CD14-positive monocyte (primary cell): ENCODE data around the gene ZNF611. TPM values are rescaled to one million over a fixed set of nuclear protein-coding genes. Genes with fewer than 3 reads are reported as not detected.
A peak's percentile ranks its signal among the peaks of the same experiment; 100 is the strongest.
"Not testable (repeated sequence)": the region's sequence is repeated elsewhere in the genome, so short reads cannot be mapped to it uniquely, and the experiment has no call there.

Experiments
- DNase-seq, 3 donors: peaks; one replicate each; pipeline ENCODE4 v3.0.0-alpha.2; 2011 to 2022
- H2AFZ ChIP-seq: 2 replicates; pipeline ENCODE4 v1.6.0; 2012; ENCODE audit warnings: mild to moderate bottlenecking, low read depth, low read length, inconsistent platforms; ENCODE audit not compliant: insufficient read depth, poor library complexity, severe bottlenecking
- H3K27ac ChIP-seq, 2 donors: 1 replicate in 1 of 2; 2 replicates in 1 of 2; pipeline ENCODE4 v1.5.1; 2012 to 2013; ENCODE audit warnings: low read length in 2 of 2, control low read depth in 1 of 2, inconsistent platforms in 1 of 2, low read depth in 1 of 2, mild to moderate bottlenecking in 1 of 2
- H3K27me3 ChIP-seq, 2 donors: one replicate each; pipeline versions ENCODE4 v1.6.0 to v1.6.1; 2011 to 2013; ENCODE audit warnings: low read length in 2 of 2; ENCODE audit not compliant: control insufficient read depth in 2 of 2, insufficient read depth in 2 of 2
- H3K36me3 ChIP-seq, 2 donors: replicated peaks in 1 of 2; 1 replicate in 1 of 2; 2 replicates in 1 of 2; pipeline versions ENCODE4 v1.5.1 to v1.6.1; 2012 to 2013; ENCODE audit warnings: low read length in 2 of 2, control low read depth in 1 of 2, inconsistent platforms in 1 of 2, mild to moderate bottlenecking in 1 of 2; ENCODE audit not compliant: insufficient read depth in 2 of 2, control insufficient read depth in 1 of 2
- H3K4me1 ChIP-seq, 2 donors: 1 replicate in 1 of 2; 2 replicates in 1 of 2; pipeline versions ENCODE4 v1.5.1 to v1.6.1; 2012 to 2013; ENCODE audit warnings: low read length in 2 of 2, control low read depth in 1 of 2, inconsistent platforms in 1 of 2, mild to moderate bottlenecking in 1 of 2, moderate library complexity in 1 of 2; ENCODE audit not compliant: insufficient read depth in 2 of 2, control insufficient read depth in 1 of 2
- H3K4me2 ChIP-seq: replicated peaks from 2 replicates; pipeline ENCODE3; 2012; ENCODE audit warnings: low read length, moderate library complexity, mild to moderate bottlenecking; ENCODE audit not compliant: poor library complexity, severe bottlenecking; ENCODE audit errors: extremely low read depth
- H3K4me3 ChIP-seq, 3 experiments: fragments of 200-600 bp in 1 of 3; sonication (generic) in 1 of 3; replicated peaks in 1 of 3; 1 replicate in 2 of 3; 2 replicates in 1 of 3; pipeline ENCODE4 v1.5.1; 2011 to 2013; ENCODE audit warnings: low read length in 3 of 3, mild to moderate bottlenecking in 3 of 3, control low read depth in 2 of 3, low read depth in 2 of 3, inconsistent platforms in 1 of 3, moderate library complexity in 1 of 3
- H3K79me2 ChIP-seq: 2 replicates; pipeline ENCODE4 v1.6.0; 2012; ENCODE audit warnings: mild to moderate bottlenecking, control low read depth, inconsistent platforms, low read length, moderate library complexity; ENCODE audit not compliant: insufficient read depth
- H3K9ac ChIP-seq: 2 replicates; pipeline ENCODE4 v1.6.0; 2017; ENCODE audit warnings: low read length, mild to moderate bottlenecking; ENCODE audit not compliant: insufficient read depth, poor library complexity, severe bottlenecking
- H3K9me3 ChIP-seq, 2 donors: replicated peaks in 1 of 2; 1 replicate in 1 of 2; 2 replicates in 1 of 2; pipeline versions ENCODE4 v1.5.1 to v1.6.1; 2012 to 2013; ENCODE audit warnings: low read length in 2 of 2, control low read depth in 1 of 2; ENCODE audit not compliant: control insufficient read depth in 1 of 2, insufficient read depth in 1 of 2
- H4K20me1 ChIP-seq: 2 replicates; pipeline ENCODE4 v1.6.0; 2012; ENCODE audit warnings: mild to moderate bottlenecking, low read length, control low read depth, moderate library complexity; ENCODE audit not compliant: insufficient read depth
- H3K27ac Mint-ChIP-seq, 7 donors: one replicate each; pipeline ENCODE4 v1.8.0; 2020; ENCODE audit warnings: mild to moderate bottlenecking in 7 of 7, mixed read lengths in 7 of 7, moderate library complexity in 6 of 7, inconsistent platforms in 2 of 7
- H3K27me3 Mint-ChIP-seq, 3 donors: one replicate each; pipeline ENCODE4 v1.8.0; 2021 to 2022; ENCODE audit warnings: low read depth in 3 of 3, mild to moderate bottlenecking in 3 of 3, mixed read lengths in 3 of 3, moderate library complexity in 3 of 3, inconsistent platforms in 1 of 3
- H3K36me3 Mint-ChIP-seq, 2 donors: one replicate each; pipeline ENCODE4 v1.8.0; 2020; ENCODE audit warnings: mixed read lengths in 2 of 2, inconsistent platforms in 1 of 2, mild to moderate bottlenecking in 1 of 2
- H3K4me1 Mint-ChIP-seq: one replicate; pipeline ENCODE4 v1.8.0; 2020; ENCODE audit warnings: mild to moderate bottlenecking, mixed read lengths
- H3K4me3 Mint-ChIP-seq, 2 donors: one replicate each; pipeline ENCODE4 v1.8.0; 2020; ENCODE audit warnings: mild to moderate bottlenecking in 2 of 2, mixed read lengths in 2 of 2, moderate library complexity in 1 of 2
- H3K9me3 Mint-ChIP-seq, 7 donors: one replicate each; pipeline ENCODE4 v1.8.0; 2020 to 2022; ENCODE audit warnings: mixed read lengths in 7 of 7, mild to moderate bottlenecking in 6 of 7, moderate library complexity in 6 of 7, inconsistent platforms in 2 of 7
- WGBS: methylation state at CpG from one replicate; pipeline ENCODE4 v1.1.5; 2013; ENCODE audit warnings: missing lambda C conversion rate; ENCODE audit not compliant: insufficient coverage; 5-methylcytosine and 5-hydroxymethylcytosine counted together
- intact Hi-C, 2 donors: fragments of 100-400 bp; cut with micrococcal nuclease; formaldehyde crosslinking; loops; one replicate each; pipeline versions ENCODE4 v1.15.0 to v1.15.1; 2023
- polyA plus RNA-seq, 3 donors: library from polyadenylated mRNA; depleted of rRNA in 1 of 3; unstranded in 2 of 3; stranded (reverse) in 1 of 3; fragments of 300-500 nt in 2 of 3; fragments of >200 nt in 1 of 3; fragmentation: Illumina TruSeq in 2 of 3; gene quantifications; 1 replicate in 2 of 3; 2 replicates in 1 of 3; pipeline ENCODE4 v1.2.3, GENCODE V29; 2012 to 2021
- TF ChIP-seq, protein P1 (sequence below): fragments of 200-600 bp; IDR thresholded peaks from one replicate; pipeline ENCODE4 v1.8.0; 2022; ENCODE audit warnings: antibody characterized with exemption, mild to moderate bottlenecking

The ZNF611 gene
- polyA plus RNA-seq, 3 donors = 5.5 to 20.2 (median 12.0) TPM

GRCh38 chr19:52679598-52679997 lies 55.2 kb downstream of the ZNF611 start:
- no peaks in the 10 kb centered on the region for H3K27me3 Mint-ChIP-seq
- peaks cover 0 to 28% of the 10 kb centered on the region in 2 donors for H3K36me3 ChIP-seq
- intact Hi-C loops = no loop called here
- TF ChIP-seq, protein P1, sequence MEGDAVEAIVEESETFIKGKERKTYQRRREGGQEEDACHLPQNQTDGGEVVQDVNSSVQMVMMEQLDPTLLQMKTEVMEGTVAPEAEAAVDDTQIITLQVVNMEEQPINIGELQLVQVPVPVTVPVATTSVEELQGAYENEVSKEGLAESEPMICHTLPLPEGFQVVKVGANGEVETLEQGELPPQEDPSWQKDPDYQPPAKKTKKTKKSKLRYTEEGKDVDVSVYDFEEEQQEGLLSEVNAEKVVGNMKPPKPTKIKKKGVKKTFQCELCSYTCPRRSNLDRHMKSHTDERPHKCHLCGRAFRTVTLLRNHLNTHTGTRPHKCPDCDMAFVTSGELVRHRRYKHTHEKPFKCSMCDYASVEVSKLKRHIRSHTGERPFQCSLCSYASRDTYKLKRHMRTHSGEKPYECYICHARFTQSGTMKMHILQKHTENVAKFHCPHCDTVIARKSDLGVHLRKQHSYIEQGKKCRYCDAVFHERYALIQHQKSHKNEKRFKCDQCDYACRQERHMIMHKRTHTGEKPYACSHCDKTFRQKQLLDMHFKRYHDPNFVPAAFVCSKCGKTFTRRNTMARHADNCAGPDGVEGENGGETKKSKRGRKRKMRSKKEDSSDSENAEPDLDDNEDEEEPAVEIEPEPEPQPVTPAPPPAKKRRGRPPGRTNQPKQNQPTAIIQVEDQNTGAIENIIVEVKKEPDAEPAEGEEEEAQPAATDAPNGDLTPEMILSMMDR = no peak
- no peaks in the 10 kb centered on the region for H4K20me1 ChIP-seq
- H3K27ac ChIP-seq = no peak overlapping the region
- no peak overlapping the region for H2AFZ ChIP-seq
- H3K4me1 ChIP-seq = no peaks in the 10 kb centered on the region
- H3K36me3 Mint-ChIP-seq = peaks cover 28 to 59% of the 10 kb centered on the region in 2 donors
- H3K4me3 Mint-ChIP-seq = no peak overlapping the region
- peaks cover 4% of the 10 kb centered on the region for H3K4me1 Mint-ChIP-seq
- H3K27ac Mint-ChIP-seq = peak overlapping the region in 1 of 7 donors; percentile 10
- H3K9me3 Mint-ChIP-seq = peaks cover 1 to 78% (median 64%) of the 10 kb centered on the region in 7 donors
- H3K79me2 ChIP-seq = peaks cover 68% of the 10 kb centered on the region
- H3K4me3 ChIP-seq = no peak overlapping the region
- H3K9me3 ChIP-seq = peaks cover 10 to 56% of the 10 kb centered on the region in 2 donors
- 94% methylated on average over 4 of the region's 5 CpGs for WGBS
- no peaks in the 10 kb centered on the region for H3K27me3 ChIP-seq
- H3K4me2 ChIP-seq = no peak overlapping the region
- no peak for DNase-seq
- H3K9ac ChIP-seq = no peak overlapping the region

GRCh38 chr19:52675239-52675638 lies 59.6 kb downstream of the ZNF611 start:
- H3K27me3 Mint-ChIP-seq, H3K4me3 ChIP-seq, H3K9ac ChIP-seq, H3K27me3 ChIP-seq, H3K27ac ChIP-seq, DNase-seq, H3K4me3 Mint-ChIP-seq, H3K4me1 ChIP-seq, H2AFZ ChIP-seq, H4K20me1 ChIP-seq, H3K4me1 Mint-ChIP-seq, intact Hi-C loops, H3K4me2 ChIP-seq: not testable (repeated sequence)
- H3K36me3 Mint-ChIP-seq = peaks cover 37 to 65% of the 10 kb centered on the region in 2 donors
- peaks cover 3 to 74% (median 55%) of the 10 kb centered on the region in 7 donors for H3K9me3 Mint-ChIP-seq
- Histone ChIP-seq H3K79me2 (peaks cover 74% of the 10 kb centered on the region), H3K36me3 (peaks cover 0 to 35% of the 10 kb centered on the region in 2 donors), H3K9me3 (peaks cover 10 to 62% of the 10 kb centered on the region in 2 donors)
- H3K27ac Mint-ChIP-seq = peak overlapping the region in 1 of 7 donors; percentile 8
- WGBS = 100% methylated on average over 2 of the region's 6 CpGs
